GM19324 (cell line): ENCODE measurements around the gene C16orf87.

Experiments
- ATAC-seq: cut with Tn5 transposase; IDR thresholded peaks from one replicate; pipeline ENCODE4 v1.9.1; 2021; ENCODE audit warnings: mild to moderate bottlenecking, moderate library complexity; ENCODE audit not compliant: unreplicated experiment, low FRiP score

C16orf87 gene

GRCh38 chr16:46763147-46763546 is 67.8 kb downstream of the C16orf87 start:
- ATAC-seq: no peak

DNA sequence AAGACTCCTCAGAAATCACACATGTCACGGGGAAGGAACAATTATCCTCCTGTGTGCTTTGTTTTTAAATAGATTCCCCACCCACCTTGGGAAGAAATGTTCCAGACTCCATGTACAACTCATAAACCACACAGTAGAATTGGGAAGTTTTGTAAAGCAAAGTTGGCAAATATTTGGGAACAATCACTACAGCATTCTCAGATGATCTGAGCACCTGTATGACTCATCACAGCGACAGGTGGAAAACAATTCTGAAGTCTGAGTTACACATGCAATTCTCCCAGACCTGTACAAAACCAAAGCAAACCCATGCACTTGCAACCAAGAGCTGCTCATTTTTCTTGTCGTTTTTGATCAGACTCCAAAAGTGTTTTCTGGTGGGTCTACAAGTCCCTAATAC is 68.4 kb downstream of the C16orf87 start:
- no peak for ATAC-seq

- no peak for ATAC-seq
These were observed 71.7 kb downstream of the C16orf87 start for GRCh38 chr16:46759309-46759708.

GRCh38 chr16:46757339-46758050 is 73.5 kb downstream of the C16orf87 start:
- ATAC-seq: no peak

- ATAC-seq: no peak
These were observed 74.2 kb downstream of the C16orf87 start for GRCh38 chr16:46756772-46757171.

DNA sequence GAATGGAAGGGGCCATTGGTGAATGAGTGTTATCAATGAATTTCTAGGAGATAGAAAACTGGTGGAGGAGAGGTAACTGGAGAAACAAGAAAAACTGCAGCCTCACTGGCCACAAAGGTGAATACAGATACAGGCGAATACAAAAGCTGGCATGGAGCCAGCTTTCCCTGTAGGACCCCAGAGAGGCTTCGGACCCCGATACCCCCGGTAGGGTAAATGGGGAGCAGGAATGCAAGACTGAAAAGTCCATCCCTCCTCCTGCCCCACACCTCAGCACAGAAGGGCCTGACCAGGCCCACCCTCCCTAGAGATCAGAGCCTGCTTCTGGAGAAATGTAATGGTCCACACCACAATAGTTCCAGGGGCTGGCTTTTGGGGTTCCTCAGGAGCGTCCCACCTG is 78.0 kb downstream of the C16orf87 start:
- ATAC-seq: no peak

GRCh38 chr16:46751381-46751780 is 79.6 kb downstream of the C16orf87 start:
- ATAC-seq: no peak

DNA sequence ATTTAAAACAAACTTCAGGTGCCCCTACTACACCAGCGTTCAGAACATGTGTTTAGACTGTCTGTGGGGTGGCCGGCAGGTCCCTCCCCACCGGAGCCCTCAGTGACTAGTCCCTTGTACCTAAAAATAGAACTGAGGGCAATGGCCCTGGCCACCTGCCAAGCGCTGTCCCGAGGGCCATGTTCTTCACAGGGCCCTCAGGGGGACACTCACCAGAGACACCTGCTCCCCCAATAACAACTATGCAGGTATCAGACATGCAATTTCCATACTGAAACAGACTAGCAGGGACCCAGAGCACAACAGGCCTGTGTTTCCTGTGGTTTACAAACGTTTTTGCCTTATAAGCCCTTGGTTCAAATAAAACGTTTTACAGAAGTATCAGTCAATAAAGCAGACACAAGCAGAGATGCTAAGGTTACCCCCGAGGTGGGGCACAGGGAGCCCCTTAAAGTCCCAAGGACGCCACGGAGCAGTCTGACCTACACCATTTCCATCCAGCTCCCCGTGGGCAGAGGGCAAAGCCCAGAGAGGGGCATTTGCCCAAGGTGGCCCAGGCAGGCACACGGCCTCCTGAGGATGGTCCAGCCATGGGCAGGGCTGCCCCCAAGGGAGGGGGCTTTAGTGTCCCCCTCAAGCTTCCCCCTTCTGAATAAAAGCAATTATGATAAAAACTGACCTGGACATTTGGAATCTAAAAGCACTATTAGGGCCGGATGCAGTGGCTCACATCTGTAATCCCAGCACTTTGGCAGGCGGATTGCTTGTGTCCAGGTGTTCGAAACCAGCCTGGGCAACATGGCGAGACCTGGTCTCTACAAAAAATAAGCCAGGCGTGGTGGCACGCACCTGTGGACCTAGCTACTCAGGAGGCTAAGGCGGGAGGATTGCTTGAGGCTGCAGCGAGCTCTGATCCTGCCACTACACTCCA is 81.9 kb downstream of the C16orf87 start:
- no peak for ATAC-seq

DNA sequence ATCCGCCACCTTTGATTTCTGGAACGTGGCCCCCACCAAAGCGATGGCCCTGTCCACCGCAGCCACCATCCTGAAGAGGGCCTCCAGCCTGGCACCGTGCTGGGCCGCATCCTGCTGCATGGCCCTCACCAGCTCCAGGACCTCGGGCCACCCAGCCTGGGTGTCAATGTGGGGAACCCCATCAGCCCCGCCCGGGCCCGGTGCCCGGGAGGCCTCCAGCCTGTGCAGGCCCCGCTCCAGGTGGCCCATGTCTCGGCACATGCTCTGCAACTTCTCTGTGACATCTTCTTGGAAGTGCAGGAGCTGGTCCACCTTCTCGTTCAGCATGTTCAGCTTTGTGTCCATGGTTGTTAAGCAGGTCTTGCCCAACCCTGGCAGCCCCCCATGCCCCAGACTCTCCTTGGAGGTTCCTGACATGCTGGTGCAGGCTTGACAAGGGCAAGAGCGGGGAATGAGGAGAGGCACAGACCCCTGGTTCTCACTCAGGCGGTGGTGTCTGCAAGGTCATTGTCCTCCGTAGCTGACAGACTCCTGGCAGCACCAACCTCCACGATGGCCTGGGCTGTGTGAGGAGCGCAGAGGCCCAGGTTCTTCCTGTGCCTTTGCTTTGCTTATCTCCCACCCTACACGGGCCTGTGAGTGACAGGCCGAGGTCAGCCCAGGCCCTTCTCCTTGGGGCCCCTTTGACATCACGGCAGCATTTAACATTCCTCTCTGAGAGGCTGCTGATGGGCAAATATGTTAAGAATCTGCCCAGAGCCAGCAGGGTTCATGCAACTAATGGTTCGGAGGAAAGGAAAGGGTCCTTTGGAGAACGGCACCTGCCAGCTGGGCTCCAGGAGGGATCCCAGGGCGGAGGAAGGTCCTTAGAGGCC is 83.0 kb downstream of the C16orf87 start, which contains the start of gene MYLK3:
TSS of gene MYLK3 (minus strand) at position 568 of the 875 bp plus-strand sequence. CDS start at position 417, 151 bp downstream.
- no peak for ATAC-seq

DNA sequence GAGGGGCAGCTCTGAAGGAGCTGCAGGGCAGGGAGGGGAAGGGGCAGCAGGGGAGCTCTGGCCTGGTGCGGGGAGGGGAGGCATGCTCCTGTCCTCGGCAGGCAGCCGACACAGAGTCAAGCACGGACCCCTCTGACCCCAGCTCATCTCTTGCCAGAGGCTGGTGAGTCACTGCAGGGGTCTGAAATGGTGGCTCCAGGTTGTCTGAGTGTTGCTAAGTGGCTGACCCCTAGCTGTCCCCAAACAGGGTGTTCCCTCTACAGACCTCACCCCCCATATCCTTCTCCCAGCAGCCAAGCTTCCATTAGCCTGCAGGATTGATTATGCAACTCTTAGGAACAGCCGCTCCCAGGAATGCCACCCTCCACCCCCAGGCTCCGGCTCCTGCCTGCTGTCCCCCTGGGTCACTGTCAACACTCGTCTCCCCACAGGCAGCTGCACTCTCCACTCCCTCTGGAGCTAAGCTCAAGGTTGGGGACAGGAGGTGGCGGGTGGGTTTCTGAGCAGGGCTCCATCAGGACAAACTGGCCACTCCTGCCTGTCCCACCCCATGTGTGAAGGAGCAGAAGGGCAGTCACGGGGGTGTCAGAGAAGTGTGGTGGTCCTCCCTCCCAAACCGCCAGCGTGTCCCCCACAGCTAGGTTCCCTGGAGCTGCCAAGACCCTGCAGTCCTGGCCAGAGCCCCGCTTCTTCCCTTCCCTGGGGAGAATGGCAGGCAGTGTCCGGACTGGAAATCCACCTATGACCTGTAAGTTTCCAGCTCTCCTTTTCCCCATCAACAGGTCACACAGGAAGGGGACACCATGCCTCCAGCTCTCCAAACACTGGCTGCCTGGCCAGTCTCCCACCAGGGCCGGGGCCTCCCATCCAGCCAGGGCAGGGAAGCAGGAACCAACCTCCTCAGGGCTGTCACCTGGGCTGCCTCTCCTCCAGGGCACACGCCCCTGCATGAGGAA is 83.9 kb downstream of the C16orf87 start:
- no peak for ATAC-seq
